Neural cell (in vitro differentiated cells): Measurements from ENCODE around the gene SLC35B4. TPM values are rescaled to one million over a fixed set of nuclear protein-coding genes. Genes with fewer than 3 reads are reported as not detected.

Experiments used
- H2AFZ ChIP-seq: fragments of 200-600, 300-800 bp; sonication (generic), shearing (Covaris generic); 2 replicates; pipeline ENCODE4 v1.6.0; 2014; ENCODE audit warnings: low read depth, mild to moderate bottlenecking, antibody characterized with exemption, low read length, moderate library complexity
- H3F3A ChIP-seq: fragments of 200-600 bp; shearing (Covaris generic); 2 replicates; pipeline ENCODE4 v1.6.1; 2016; ENCODE audit warnings: mild to moderate bottlenecking, moderate library complexity, mixed read lengths, antibody characterized with exemption, low read length; ENCODE audit not compliant: insufficient read depth, poor library complexity, severe bottlenecking
- H3K27ac ChIP-seq: fragments of 200-600, 300-800 bp; sonication (generic), shearing (Covaris generic); 2 replicates; pipeline ENCODE4 v1.5.1; 2014; ENCODE audit warnings: mild to moderate bottlenecking, low read length, moderate library complexity
- H3K27me3 ChIP-seq: fragments of 300-800, 200-600 bp; sonication (generic), shearing (Covaris generic); 2 replicates; pipeline ENCODE4 v1.6.0; 2014; ENCODE audit warnings: mild to moderate bottlenecking, low read depth, low read length, moderate library complexity; ENCODE audit not compliant: insufficient read depth
- H3K36me3 ChIP-seq: fragments of 300-800, 200-600 bp; sonication (generic), shearing (Covaris generic); 2 replicates; pipeline ENCODE4 v1.5.1; 2014; ENCODE audit warnings: mild to moderate bottlenecking, antibody characterized with exemption, low read length, moderate library complexity; ENCODE audit not compliant: insufficient read depth
- H3K4me2 ChIP-seq: fragments of 300-800, 200-600 bp; sonication (generic), shearing (Covaris generic); 2 replicates; pipeline ENCODE4 v1.6.0; 2014; ENCODE audit warnings: mild to moderate bottlenecking, low read length
- H3K4me3 ChIP-seq: fragments of 300-800, 200-600 bp; sonication (generic), shearing (Covaris generic); 2 replicates; pipeline ENCODE4 v1.5.1; 2014; ENCODE audit warnings: mild to moderate bottlenecking, low read length, moderate library complexity
- H3K79me2 ChIP-seq: fragments of 200-600 bp; shearing (Covaris generic); replicated peaks from 2 replicates; pipeline ENCODE4 v1.6.0; 2014; ENCODE audit warnings: mild to moderate bottlenecking, low read length, moderate library complexity; ENCODE audit not compliant: insufficient read depth
- H3K9ac ChIP-seq: fragments of 300-800, 200-600 bp; sonication (generic), shearing (Covaris generic); 2 replicates; pipeline ENCODE4 v1.6.1; 2016; ENCODE audit warnings: mild to moderate bottlenecking, low read length, mixed read lengths
- H3K9me2 ChIP-seq: fragments of 200-600 bp; shearing (Covaris generic); 2 replicates; pipeline ENCODE4 v1.6.1; 2016; ENCODE audit warnings: mild to moderate bottlenecking, low read length, mixed read lengths; ENCODE audit not compliant: insufficient read depth
- H3K9me3 ChIP-seq: fragments of 200-600, 300-800 bp; sonication (generic), shearing (Covaris generic); 2 replicates; pipeline ENCODE4 v1.6.1; 2016; ENCODE audit warnings: mild to moderate bottlenecking, mixed run types, low read length, moderate library complexity, mixed read lengths
- H4K20me1 ChIP-seq: fragments of 200-600 bp; shearing (Covaris generic); 2 replicates; pipeline ENCODE4 v1.6.1; 2016; ENCODE audit warnings: mild to moderate bottlenecking, mixed run types; ENCODE audit not compliant: insufficient read depth
- EP300 ChIP-seq: fragments of 450-650 bp; conservative IDR thresholded peaks from 2 replicates; pipeline ENCODE4 v1.6.1; 2014; ENCODE audit warnings: antibody characterized with exemption, mild to moderate bottlenecking, moderate library complexity; ENCODE audit not compliant: poor library complexity, severe bottlenecking
- EZH2 ChIP-seq: fragments of 200-600, 300-800 bp; shearing (Covaris generic), sonication (generic); IDR thresholded peaks from 2 replicates; pipeline ENCODE4 v1.6.1; 2014; ENCODE audit warnings: antibody characterized with exemption, low read length, borderline replicate concordance, mild to moderate bottlenecking; ENCODE audit not compliant: insufficient read depth, poor library complexity, severe bottlenecking
- MXI1 ChIP-seq: fragments of 450-650 bp; conservative IDR thresholded peaks from 2 replicates; pipeline ENCODE4 v1.6.1; 2014; ENCODE audit warnings: antibody characterized with exemption, mild to moderate bottlenecking; ENCODE audit not compliant: poor library complexity, severe bottlenecking
- POLR2AphosphoS5 ChIP-seq: IDR thresholded peaks from 2 replicates; pipeline ENCODE4 v1.6.1; 2012
- RAD21 ChIP-seq: fragments of 450-650 bp; conservative IDR thresholded peaks from 2 replicates; pipeline ENCODE4 v1.6.1; 2014; ENCODE audit warnings: antibody characterized with exemption, mild to moderate bottlenecking, moderate library complexity
- SMC3 ChIP-seq: fragments of 450-650 bp; conservative IDR thresholded peaks from 2 replicates; pipeline ENCODE4 v1.6.1; 2014; ENCODE audit warnings: antibody characterized with exemption, mild to moderate bottlenecking, moderate library complexity; ENCODE audit not compliant: poor library complexity
- TAF1 ChIP-seq: IDR thresholded peaks from 2 replicates; pipeline ENCODE4 v1.6.1; 2012; ENCODE audit warnings: low read depth
- polyA plus RNA-seq: library from polyadenylated mRNA; depleted of rRNA; stranded (reverse); fragments of >200 nt; gene quantifications from 2 replicates; pipeline ENCODE4 v1.2.3, GENCODE V29; 2014
- TF ChIP-seq, protein P1 (sequence below): IDR thresholded peaks from 2 replicates; pipeline ENCODE4 v1.6.1; 2012; ENCODE audit warnings: borderline replicate concordance
- TF ChIP-seq, protein P2 (sequence below): fragments of 450-650 bp; IDR thresholded peaks from 2 replicates; pipeline ENCODE4 v1.5.1; 2014; ENCODE audit warnings: antibody characterized with exemption, mild to moderate bottlenecking, moderate library complexity; ENCODE audit not compliant: poor library complexity, severe bottlenecking

Gene SLC35B4
- polyA plus RNA-seq, 1 donor from 2014 or later: 30.1 TPM

DNA sequence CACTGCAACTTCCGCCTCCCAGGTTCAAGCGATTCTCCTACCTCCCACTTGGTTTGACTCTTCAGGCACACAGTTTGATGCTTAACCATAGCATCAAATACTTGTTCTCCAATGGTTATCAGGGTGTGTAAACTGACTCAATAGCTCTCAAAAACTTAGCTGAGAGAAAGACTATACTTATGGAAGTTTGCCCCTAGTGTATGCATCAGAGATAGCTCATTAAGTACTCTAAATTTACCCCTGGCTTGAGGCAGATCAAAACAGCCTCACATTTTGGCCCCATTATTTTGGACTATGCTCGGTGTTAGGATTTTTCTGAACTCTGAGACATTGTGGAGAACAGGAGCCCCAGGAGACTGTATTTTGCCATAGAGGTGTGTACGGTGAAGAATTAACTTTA lies 40.8 kb upstream of the SLC35B4 start:
- Histone ChIP-seq H3K27me3 (no peaks in the 10 kb centered on the region), H3K4me2 (no peak overlapping the region), H3K9me2 (no peaks in the 10 kb centered on the region), H4K20me1 (no peaks in the 10 kb centered on the region), H3K36me3 (no peaks in the 10 kb centered on the region), H3K4me3 (no peak overlapping the region), H3K9me3 (no peaks in the 10 kb centered on the region), H3K79me2 (no peaks in the 10 kb centered on the region), H2AFZ (no peak overlapping the region), H3F3A (no peaks in the 10 kb centered on the region), H3K27ac (no peak overlapping the region), H3K9ac (no peak overlapping the region)
- TF ChIP-seq MXI1 (no peak), EP300 (no peak), RAD21 (no peak), EZH2 (no peak), TAF1 (no peak), SMC3 (no peak)
- TF ChIP-seq, protein P1, sequence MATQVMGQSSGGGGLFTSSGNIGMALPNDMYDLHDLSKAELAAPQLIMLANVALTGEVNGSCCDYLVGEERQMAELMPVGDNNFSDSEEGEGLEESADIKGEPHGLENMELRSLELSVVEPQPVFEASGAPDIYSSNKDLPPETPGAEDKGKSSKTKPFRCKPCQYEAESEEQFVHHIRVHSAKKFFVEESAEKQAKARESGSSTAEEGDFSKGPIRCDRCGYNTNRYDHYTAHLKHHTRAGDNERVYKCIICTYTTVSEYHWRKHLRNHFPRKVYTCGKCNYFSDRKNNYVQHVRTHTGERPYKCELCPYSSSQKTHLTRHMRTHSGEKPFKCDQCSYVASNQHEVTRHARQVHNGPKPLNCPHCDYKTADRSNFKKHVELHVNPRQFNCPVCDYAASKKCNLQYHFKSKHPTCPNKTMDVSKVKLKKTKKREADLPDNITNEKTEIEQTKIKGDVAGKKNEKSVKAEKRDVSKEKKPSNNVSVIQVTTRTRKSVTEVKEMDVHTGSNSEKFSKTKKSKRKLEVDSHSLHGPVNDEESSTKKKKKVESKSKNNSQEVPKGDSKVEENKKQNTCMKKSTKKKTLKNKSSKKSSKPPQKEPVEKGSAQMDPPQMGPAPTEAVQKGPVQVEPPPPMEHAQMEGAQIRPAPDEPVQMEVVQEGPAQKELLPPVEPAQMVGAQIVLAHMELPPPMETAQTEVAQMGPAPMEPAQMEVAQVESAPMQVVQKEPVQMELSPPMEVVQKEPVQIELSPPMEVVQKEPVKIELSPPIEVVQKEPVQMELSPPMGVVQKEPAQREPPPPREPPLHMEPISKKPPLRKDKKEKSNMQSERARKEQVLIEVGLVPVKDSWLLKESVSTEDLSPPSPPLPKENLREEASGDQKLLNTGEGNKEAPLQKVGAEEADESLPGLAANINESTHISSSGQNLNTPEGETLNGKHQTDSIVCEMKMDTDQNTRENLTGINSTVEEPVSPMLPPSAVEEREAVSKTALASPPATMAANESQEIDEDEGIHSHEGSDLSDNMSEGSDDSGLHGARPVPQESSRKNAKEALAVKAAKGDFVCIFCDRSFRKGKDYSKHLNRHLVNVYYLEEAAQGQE: no peak
- TF ChIP-seq, protein P2, sequence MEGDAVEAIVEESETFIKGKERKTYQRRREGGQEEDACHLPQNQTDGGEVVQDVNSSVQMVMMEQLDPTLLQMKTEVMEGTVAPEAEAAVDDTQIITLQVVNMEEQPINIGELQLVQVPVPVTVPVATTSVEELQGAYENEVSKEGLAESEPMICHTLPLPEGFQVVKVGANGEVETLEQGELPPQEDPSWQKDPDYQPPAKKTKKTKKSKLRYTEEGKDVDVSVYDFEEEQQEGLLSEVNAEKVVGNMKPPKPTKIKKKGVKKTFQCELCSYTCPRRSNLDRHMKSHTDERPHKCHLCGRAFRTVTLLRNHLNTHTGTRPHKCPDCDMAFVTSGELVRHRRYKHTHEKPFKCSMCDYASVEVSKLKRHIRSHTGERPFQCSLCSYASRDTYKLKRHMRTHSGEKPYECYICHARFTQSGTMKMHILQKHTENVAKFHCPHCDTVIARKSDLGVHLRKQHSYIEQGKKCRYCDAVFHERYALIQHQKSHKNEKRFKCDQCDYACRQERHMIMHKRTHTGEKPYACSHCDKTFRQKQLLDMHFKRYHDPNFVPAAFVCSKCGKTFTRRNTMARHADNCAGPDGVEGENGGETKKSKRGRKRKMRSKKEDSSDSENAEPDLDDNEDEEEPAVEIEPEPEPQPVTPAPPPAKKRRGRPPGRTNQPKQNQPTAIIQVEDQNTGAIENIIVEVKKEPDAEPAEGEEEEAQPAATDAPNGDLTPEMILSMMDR: no peak

DNA sequence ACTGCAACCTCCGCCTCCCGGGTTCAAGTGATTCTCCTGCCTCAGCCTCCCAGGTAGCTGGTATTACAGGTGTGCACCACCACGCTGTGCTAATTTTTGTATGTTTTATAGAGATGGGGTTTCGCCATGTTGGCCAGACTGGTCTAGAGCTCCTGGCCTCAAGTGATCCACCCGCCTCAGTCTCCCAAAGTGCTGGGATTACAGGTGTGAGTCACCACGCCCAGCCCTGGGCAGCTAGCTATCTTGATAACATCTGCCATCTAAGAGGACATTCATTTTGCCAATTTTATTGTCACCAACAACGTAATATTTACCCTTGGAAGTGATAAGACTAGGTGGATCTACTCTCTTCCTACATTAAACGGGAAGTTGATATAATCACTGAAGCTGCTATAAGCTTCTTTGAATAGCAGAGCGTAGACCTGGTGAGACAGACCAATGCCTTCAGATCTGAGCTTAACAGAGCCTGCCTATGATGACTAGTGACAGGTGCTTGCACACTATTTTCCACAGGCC lies 39.7 kb upstream of the SLC35B4 start:
- no peak overlapping the region for H2AFZ ChIP-seq
- no peaks in the 10 kb centered on the region for H3K9me3 ChIP-seq
- H3K27me3 ChIP-seq: no peaks in the 10 kb centered on the region
- no peaks in the 10 kb centered on the region for H4K20me1 ChIP-seq
- H3K9ac ChIP-seq: no peak overlapping the region
- no peak for TF ChIP-seq EP300
- TF ChIP-seq TAF1: no peak
- no peak for TF ChIP-seq POLR2AphosphoS5
- TF ChIP-seq, protein P1: no peak
- TF ChIP-seq RAD21: no peak
- no peak for TF ChIP-seq MXI1
- TF ChIP-seq SMC3: no peak
- no peak overlapping the region for H3K4me2 ChIP-seq
- no peak overlapping the region for H3K27ac ChIP-seq
- no peaks in the 10 kb centered on the region for H3K9me2 ChIP-seq
- no peaks in the 10 kb centered on the region for H3F3A ChIP-seq
- no peak overlapping the region for H3K4me3 ChIP-seq
- H3K36me3 ChIP-seq: no peaks in the 10 kb centered on the region
- H3K79me2 ChIP-seq: no peaks in the 10 kb centered on the region
